HG03097 (cell line): Measurements from ENCODE around the gene ALK.

Experiments
- ATAC-seq: cut with Tn5 transposase; IDR thresholded peaks from one replicate; pipeline ENCODE4 v1.9.1; 2021; ENCODE audit not compliant: unreplicated experiment, low FRiP score

ALK gene

GRCh38 chr2:29393676-29394075, 527.7 kb downstream of the ALK start:
- no peak for ATAC-seq

- ATAC-seq = no peak
Observed at GRCh38 chr2:29392774-29393173, 528.6 kb downstream of the ALK start.

GRCh38 chr2:29390136-29390535, 531.2 kb downstream of the ALK start:
- no peak for ATAC-seq

DNA sequence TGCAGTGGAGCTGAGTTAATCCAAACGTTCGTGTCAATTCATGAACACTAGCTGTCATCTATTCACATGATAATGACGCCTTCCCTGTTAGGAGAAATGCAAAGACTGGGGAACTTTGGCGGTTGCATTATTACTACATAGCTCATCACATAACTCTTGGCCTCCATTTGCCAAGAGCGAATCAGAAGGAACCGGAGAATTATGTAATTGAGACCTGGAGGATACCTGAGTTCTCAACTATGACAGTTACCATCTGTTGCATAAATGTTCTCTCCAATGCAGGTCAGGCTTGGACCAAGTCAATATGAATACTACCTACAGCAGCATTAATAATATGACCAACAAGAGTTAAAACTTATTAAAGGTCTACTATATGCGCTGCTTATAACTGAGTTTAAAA, 531.7 kb downstream of the ALK start:
- ATAC-seq = no peak

DNA sequence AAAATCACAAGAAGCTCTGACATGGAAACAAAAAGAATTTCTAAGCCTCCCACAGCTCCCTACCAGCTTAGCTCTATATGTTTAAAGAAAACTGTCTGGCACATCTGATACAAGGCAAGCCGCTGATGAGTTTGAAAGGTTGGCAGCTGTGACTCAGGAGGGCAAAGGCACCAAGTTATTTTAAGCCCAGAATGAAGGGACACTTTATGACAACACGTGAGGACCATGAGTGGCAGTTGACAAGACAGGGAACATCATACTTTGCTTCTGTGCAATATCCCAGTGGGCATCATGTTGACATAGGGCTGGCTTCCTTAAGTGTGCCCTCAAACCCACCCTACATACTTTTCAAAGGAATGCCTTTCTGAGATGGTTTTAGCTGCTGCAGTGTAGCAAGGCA, 533.3 kb downstream of the ALK start:
- no peak for ATAC-seq

GRCh38 chr2:29382486-29382885, 538.9 kb downstream of the ALK start:
- ATAC-seq = no peak

- ATAC-seq = no peak
Observed at GRCh38 chr2:29377788-29378187, 543.6 kb downstream of the ALK start.

DNA sequence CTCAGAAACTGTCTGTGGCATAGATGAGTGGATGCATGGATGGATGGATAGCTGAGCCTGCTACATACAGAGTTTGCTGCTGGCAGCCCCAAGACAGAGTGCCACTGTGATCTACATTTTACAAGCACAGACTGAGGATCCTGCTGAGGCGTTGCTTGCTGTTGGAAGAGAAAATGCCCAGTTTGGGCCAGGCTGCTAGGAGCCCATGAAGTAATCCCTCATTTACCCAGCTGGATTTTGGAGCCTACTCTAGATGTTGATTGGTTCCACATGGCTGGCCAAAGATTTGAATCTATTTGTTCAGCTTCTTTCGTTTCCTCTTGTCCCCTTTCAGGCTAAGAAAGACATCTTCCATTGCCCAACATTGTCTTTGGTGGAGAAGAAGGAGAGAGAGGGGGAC, 544.8 kb downstream of the ALK start:
- ATAC-seq = no peak

DNA sequence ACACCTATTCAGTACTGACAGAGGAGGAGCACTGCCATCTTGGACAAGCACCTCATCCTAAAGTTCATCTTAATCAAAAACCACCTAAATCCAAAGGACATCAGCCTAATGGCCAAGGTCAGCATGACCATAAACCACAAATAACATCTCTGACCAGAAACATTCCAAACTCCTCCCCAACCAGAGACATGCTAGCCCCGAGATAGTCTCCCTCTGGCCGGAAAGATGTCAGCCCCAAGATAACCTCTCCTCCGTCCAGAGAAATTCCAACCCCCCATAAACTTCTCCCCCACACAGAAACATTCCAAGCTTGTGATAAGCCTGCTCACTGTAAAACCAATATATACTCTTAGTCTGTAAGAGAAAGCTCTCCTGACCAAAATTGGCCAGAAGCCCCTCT, 545.5 kb downstream of the ALK start:
- no peak for ATAC-seq

DNA sequence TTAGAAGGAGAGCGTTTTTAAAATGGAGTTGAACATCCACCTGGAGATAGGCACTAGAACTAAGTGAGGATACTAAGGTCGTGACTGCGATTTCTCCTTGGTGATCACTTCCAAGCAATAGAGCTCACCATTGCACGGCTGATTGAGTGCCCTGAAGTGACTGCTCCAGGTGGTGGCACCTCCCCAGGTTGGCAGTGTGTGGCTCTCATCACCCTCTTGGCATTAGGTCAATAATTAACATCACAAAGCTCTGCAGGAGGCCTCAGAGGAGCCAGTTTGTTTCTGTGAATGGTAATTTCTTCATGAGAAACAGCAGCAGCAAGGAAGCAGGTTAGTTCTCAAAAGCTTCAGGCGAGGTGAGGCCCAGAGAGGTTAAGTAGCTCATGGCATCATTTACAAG, 546.6 kb downstream of the ALK start:
- ATAC-seq = no peak

DNA sequence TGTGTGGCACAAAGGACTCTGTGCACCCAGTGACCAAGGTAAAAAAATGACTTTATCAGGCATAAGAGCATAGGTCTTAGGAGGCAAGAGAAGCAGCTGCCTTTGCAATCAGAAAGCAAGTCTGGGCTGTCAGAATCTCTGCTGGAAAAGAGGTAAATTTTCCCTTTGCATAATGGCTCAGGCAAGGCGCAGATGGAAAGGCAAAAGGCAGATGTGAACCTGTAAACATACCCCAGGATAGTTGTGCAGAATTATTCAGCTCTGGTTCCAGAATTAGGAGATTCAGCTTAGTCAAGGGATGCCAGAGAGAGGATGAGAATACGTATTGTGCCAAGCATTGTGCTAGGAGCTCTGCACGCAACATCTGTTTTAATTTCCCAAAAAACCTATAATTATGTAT, 547.5 kb downstream of the ALK start:
- no peak for ATAC-seq

GRCh38 chr2:29372185-29372584, 549.2 kb downstream of the ALK start:
- ATAC-seq = no peak

DNA sequence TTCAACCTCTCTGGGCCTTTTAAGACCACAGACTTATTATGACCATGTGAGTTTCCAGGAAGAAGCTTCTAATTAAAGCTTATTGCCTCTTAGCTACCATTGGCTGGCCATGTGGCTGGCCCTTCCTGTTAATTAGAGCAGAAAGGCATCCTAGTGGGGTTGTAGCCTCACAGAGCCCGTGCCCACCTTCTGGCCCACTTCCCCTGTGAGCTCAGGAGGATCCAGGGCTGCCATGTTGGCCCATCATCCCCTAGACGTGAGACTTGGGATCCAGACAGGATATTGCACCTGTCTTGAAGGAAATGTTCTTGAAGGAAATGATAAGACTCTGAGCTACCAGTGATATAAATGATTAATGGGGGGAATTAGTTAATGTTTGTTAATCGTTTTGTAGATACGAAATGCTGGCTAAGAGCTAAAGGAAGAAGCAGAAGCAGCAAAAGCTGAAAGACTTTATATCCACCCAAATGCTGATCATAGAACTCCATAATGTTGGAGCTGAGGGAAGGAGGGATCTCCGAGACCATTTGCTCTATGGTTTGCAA, 550.7 kb downstream of the ALK start:
- ATAC-seq = no peak

- ATAC-seq = no peak
Observed at GRCh38 chr2:29370173-29370572, 551.2 kb downstream of the ALK start.

- ATAC-seq = no peak
Observed at GRCh38 chr2:29368659-29369040, 552.7 kb downstream of the ALK start.

GRCh38 chr2:29367986-29368658, 553.3 kb downstream of the ALK start:
- no peak for ATAC-seq

DNA sequence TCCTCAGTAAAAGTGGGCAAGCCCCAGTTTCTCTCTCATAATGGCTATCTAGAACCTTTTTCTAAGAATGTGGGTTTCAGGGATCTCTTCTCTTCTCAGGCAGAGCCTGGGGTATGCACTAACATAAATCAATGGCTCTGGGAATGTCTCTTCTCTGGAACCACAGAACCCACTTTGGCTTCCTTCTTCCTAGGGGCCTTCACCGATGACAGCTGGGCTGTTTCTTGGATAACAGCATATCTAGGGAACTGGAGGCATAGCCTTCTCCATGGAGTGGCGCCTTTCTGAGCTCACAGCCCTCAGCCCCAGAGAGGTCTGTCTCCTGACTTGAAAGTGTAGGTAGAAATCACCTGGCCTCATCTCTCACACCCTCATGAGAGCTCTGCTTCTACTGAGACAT, 558.3 kb downstream of the ALK start:
- ATAC-seq = no peak

GRCh38 chr2:29361231-29361630, 560.2 kb downstream of the ALK start:
- ATAC-seq = no peak

DNA sequence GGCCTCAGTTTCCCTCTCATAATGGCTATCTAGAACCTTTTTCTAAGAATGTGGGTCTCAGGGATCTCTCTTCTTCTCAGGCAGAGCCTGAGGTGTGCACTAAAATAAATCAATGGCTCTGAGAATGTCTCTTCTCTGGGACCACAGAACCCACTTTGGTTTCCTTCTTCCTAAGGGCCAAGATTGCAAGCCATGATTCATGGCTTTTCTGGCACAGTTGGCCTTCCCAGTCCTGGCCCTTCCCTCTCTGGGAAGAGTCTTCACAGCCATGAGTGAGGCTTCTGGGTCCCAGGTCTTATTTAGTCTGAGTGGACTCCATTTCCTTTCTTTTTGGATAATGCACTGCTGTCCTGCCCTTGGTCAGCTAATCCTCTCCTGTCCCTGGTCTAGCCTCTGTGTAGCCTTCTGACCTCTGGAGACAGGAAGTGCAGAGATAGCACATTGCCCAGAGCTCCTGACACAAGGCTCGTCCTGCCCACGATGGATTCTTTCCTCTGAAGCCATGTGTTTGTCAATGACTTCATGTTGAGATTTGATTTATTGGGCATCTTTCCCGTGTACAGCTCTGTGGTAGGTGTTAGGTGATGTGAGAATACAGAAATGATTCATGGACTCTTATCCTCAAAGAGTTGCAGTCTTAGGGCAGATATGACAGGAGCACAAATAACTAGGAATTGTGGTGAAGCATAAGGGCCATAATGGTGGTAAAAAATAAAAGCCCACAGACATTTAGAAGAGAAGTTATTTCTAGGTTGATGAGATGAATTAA, 561.2 kb downstream of the ALK start:
- ATAC-seq = no peak

GRCh38 chr2:29353403-29353991, 567.9 kb downstream of the ALK start:
- ATAC-seq = no peak

- ATAC-seq = no peak
Observed at GRCh38 chr2:29351916-29352591, 569.3 kb downstream of the ALK start.
